SH-SY5Y (cell line): ENCODE results near the gene CCR8.

Source experiments
- GATA2 ChIP-seq: IDR thresholded peaks from 2 replicates; pipeline ENCODE4 v1.6.1; 2011; ENCODE audit warnings: mild to moderate bottlenecking, low read depth, low read length
- GATA3 ChIP-seq: IDR thresholded peaks from 2 replicates; pipeline ENCODE4 v1.6.1; 2011; ENCODE audit warnings: low read depth, mild to moderate bottlenecking, low read length, moderate library complexity

The CCR8 gene

DNA sequence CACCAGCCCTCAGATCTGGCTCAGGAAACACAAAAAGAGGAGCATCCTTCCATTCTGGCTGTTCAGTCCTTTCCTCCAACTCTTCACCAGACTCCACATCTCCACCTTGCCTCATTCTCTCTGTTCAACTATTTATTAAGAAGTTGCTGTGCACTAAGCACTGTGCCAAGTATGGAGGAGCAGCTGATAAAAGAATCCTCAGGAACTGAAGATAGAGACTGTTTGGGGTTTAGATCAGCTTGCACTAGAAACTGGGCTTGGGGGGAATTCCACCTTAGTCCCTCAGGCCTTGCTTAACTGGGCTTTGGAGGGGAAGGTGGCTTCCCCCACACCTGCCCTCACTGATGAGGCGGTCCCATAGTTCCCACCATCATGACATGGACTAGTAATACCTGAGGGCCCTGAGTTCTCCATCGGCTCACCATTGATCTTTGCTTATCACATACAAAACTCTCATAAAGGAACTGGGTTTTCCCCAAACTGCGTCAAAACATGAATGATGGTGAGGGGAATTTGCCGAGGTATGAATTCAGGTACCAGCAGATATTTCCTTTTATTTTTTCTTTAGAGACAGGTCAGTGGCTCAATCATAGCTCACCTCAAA is 1.7 kb upstream of the CCR8 start:
- no peak for TF ChIP-seq GATA3
- TF ChIP-seq GATA2 = no peak

- TF ChIP-seq GATA2 (no peak), GATA3 (no peak)
Measured at GRCh38 chr3:39330824-39331223, 1.3 kb downstream of the CCR8 start.

GRCh38 chr3:39332525-39332924 is 3.0 kb downstream of the CCR8 start:
- TF ChIP-seq GATA2 = no peak
- no peak for TF ChIP-seq GATA3

- TF ChIP-seq GATA2 = no peak
- TF ChIP-seq GATA3 = no peak
Measured at GRCh38 chr3:39333607-39334006, 4.1 kb downstream of the CCR8 start.

DNA sequence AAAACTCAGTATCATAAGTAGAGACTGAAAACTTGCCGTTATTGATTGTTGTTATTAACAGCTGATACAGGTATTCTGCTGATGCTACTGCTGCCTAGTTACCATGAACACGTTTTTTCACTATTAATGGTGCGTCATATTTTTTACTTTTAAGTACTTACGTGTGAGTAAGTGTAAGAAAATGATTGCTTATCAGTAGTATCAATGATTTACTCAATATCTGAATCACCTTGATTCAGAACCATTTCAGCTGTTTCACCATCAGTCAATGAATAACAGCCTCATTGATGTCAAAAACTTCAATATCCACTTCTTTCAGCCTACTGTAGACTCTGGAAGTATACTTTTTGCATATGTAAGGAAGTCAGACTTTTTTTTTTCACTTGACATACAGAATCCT is 4.7 kb downstream of the CCR8 start:
- no peak for TF ChIP-seq GATA3

- TF ChIP-seq GATA2 (no peak), GATA3 (no peak)
Measured at GRCh38 chr3:39338201-39338600, 8.7 kb downstream of the CCR8 start.

- TF ChIP-seq GATA2 = no peak
- TF ChIP-seq GATA3 = no peak
Measured at GRCh38 chr3:39339086-39339485, 9.6 kb downstream of the CCR8 start.

- TF ChIP-seq GATA3 (no peak), GATA2 (no peak)
Measured at GRCh38 chr3:39343076-39343717, 13.7 kb downstream of the CCR8 start.

- TF ChIP-seq GATA3 = no peak
- no peak for TF ChIP-seq GATA2
Measured at GRCh38 chr3:39343760-39344159, 14.3 kb downstream of the CCR8 start.

GRCh38 chr3:39344746-39345344 is 15.3 kb downstream of the CCR8 start:
- TF ChIP-seq GATA3 (no peak), GATA2 (no peak)

GRCh38 chr3:39346785-39347585 is 17.5 kb downstream of the CCR8 start:
- TF ChIP-seq GATA3 = no peak
- TF ChIP-seq GATA2 = no peak

- no peak for TF ChIP-seq GATA2
- TF ChIP-seq GATA3 = no peak
Measured at GRCh38 chr3:39347586-39347876, 18.0 kb downstream of the CCR8 start.

- TF ChIP-seq GATA3 (no peak), GATA2 (no peak)
Measured at GRCh38 chr3:39349080-39349479, 19.6 kb downstream of the CCR8 start.

DNA sequence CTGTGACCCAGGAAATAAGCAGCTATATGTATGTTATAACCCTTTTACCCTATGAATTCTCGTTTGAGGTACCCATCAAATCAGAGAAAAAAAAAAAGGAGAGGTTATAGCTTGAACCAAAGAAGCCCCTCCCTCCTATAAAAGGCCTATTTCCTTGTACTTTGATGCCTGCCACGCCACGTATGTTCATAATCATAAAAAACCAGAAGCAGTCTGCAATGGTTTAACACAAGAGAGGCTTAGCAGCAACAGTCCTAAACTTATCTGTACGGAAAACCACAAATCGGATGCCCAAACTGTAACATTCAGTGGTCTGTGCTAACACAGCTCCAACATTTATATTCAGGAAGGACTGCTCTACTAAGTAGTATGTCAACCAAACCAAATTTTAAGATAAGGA is 21.2 kb downstream of the CCR8 start:
- TF ChIP-seq GATA2 (no peak), GATA3 (no peak)

DNA sequence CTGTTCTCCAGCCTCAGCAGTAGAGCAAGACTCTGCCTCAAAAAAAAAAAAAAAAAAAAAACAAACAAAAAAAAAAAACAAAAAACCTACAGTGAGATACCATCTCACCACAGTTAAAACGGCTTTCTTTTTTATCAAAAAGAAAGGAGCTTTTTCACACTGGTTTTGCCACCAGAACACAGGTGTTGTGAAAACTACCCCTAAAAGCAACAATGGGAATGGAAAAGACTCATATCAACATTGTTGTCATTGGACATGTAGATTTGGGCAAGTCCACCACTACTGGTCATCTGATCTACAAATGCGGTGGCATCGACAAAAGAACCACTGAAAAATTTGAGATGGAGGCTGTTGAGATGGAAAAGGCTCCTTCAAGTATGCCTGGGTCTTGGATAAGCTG is 28.8 kb downstream of the CCR8 start:
- no peak for TF ChIP-seq GATA2
- TF ChIP-seq GATA3 = no peak
